Stimulated activated CD4-positive, alpha-beta T cell treated with anti-CD3 and anti-CD28 coated beads, Interleukin-4, amount 100 ng/mL, for 1 hour (primary cell): Measurements from ENCODE around the gene COQ10B.
A peak's percentile ranks its signal among the peaks of the same experiment; 100 is the strongest.

Experiments
- DNase-seq: peaks from one replicate; pipeline ENCODE4 v3.0.0-alpha.2; 2020

Gene COQ10B

GRCh38 chr2:197502685-197503084, 49.3 kb downstream of the COQ10B start:
- DNase-seq = no peak

DNA sequence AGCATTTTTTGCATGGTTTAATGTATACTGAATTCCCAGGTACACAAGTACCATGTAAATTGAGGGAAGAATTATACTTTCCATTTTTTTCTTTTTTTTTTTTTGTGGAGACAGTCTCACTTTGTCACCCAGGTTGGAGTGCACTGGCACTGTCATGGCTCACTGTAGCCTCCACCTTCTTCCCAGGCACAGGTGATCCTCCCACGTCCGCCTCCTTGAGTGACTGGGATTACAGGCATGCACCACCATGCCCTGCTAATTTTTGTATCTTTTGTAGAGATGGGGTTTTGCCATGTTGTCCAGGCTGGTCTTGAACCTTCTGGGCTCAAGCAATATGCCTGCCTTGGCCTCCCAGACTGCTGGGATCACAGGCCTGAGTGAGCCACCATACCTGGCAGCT, 50.6 kb downstream of the COQ10B start:
- DNase-seq = no peak

DNA sequence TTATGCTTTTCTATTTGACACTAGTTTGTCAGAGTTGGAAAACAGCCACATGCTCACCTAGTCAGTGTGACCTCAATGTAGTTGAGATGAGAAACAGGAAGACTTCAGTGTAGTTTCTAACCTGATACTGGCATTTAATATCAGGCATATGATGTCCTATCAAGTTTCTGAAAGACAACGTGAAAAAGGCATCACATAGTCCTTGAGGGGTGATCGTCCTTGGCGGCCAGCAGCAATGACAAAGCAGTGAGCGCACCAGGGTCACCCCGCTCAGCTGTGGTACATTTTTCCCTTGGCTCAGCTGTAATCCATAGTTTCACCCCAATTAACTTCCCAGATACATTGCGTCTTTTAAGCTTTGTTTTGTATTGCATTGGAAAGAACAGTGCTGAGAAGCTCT, 51.2 kb downstream of the COQ10B start:
- no peak for DNase-seq

DNA sequence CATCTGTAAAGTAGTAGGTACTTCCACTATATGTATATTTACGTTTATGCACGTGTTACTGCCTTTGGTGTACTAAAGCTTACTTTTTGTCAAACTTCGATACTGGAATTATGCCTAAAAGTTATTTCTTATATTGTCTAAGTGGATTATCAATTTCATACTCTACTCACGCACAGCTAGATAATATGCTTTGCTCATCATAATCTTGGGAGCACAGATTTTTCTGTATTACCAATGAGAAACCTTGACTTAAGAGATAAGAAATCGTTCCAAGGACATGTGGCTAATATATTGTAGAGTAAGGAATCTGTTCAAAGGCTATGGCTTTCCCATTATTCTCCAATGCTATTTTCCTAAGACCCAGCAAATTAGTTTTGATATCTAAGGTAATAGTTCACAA, 53.3 kb downstream of the COQ10B start:
- no peak for DNase-seq

DNA sequence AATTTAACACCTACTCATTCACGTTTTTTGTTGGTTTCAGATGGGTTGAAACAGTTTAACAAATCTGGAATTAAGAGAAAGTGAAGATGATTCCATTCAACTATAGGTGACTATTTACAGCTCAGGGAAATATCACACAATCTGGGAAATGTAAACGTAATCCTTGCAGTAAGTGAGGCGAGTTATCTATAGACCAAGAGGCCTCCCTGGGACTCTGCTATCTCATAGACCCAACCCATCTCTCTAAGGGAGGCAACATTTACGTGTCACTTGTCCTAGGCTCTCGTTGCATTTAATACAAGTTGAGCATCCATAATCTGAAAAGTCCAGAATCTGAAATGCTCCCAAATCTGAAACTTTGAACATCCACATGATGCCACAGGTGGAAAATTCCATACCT, 60.6 kb downstream of the COQ10B start:
- no peak for DNase-seq

DNA sequence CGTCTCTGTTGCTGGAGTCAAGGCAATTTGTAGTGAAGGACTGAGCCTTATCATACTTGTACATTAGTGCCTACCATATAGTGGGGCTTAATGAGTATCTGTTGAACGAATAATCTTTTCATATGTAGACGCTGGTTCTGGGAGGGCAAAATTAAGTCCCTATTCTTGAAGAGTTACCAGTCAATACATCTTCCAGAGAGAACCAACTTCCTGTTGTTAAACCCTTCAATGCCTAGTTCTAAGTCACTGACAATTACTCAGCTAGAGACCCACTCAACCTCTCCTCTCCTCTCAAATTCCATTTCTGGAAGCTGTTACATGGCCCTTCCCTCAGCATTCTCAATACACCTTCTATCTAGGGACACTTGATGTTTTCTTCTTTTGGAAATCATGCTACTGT, 61.4 kb downstream of the COQ10B start:
- no peak for DNase-seq

DNA sequence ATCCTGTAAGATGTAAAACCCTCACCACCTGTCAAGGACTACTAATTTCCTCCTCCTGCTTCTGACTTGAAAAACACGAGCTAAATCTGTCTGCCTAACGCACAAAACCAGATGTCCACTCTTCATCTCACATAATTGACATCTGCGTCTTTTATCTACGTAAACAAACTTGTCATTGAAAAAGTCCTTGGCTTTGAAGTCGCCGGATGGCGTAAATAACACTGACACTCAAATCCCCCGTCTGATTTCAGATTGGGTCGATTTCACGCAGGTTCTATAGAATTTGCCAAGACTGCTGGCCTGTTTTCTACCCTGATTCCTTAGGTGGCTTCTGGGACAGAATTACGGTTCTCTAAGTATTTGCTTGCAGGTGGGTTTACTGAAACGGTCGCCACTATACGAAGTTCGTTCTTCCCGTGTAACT, 62.0 kb downstream of the COQ10B start:
- DNase-seq = no peak

- DNase-seq = peak; percentile 95
Observed at GRCh38 chr2:197515739-197516392, 62.5 kb downstream of the COQ10B start, which contains the start of gene MOB4. TSS of gene MOB4 (plus strand) at chr2:197516066. CDS start at chr2:197516087, 21 bp downstream.

- peak; percentile 18 for DNase-seq
Observed at GRCh38 chr2:197516393-197516761, 63.0 kb downstream of the COQ10B start.

DNA sequence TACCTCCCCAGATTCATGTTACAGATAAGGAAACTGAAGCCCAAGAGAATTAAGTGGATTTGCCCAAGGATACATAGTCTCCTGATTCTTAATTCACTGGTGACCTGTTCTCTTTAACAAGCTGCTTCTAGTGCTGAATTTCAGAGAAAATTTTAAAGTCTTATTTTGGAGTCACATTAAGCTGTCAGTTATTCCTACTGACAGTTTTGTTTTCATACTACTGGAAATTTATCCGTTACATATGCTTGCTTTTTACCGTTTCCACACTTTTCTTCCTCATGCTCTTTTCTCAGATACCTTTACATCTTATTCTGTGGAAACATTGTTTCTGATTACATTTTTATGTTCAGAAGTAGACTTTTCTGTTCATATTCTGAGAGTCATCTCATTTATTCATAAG, 63.8 kb downstream of the COQ10B start:
- no peak for DNase-seq
